ENCODE results near the gene OLFML2B.

Gene OLFML2B

DNA sequence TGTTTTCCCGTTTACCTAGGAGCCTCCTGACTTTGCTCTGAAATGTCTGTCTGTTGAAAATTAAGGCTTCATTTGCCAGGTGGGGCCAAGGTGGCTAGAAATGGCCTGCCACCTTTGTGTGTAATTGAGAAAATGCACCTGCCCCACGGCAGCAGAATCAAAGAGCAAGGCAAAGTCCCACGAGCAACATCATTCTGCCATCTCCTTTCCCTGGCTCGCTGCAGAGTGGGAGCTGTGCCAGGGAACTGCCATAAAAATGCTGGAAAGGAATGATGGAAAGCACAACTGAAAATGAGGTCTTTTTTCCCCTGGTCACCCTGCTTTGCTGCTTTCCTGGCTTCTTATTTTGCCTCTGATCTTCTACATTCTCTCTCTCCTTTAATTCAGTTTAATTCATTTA, 5.5 kb upstream of the OLFML2B start:
- ChIA-PET CTCF (interaction anchor here (0.6 kb wide), 1 partner anchor 331 kb away, joined by 5 read pairs; no protein-coding TSS in a partner anchor), POLR2A (ENCODE audit: low non-redundant PET) (no interaction called here)
- no peak for DNase-seq (ENCODE audit: low spot score)
- no peak overlapping the region for H3K27ac ChIP-seq
- TF ChIP-seq, protein P1, sequence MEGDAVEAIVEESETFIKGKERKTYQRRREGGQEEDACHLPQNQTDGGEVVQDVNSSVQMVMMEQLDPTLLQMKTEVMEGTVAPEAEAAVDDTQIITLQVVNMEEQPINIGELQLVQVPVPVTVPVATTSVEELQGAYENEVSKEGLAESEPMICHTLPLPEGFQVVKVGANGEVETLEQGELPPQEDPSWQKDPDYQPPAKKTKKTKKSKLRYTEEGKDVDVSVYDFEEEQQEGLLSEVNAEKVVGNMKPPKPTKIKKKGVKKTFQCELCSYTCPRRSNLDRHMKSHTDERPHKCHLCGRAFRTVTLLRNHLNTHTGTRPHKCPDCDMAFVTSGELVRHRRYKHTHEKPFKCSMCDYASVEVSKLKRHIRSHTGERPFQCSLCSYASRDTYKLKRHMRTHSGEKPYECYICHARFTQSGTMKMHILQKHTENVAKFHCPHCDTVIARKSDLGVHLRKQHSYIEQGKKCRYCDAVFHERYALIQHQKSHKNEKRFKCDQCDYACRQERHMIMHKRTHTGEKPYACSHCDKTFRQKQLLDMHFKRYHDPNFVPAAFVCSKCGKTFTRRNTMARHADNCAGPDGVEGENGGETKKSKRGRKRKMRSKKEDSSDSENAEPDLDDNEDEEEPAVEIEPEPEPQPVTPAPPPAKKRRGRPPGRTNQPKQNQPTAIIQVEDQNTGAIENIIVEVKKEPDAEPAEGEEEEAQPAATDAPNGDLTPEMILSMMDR (conservative IDR thresholded peaks at IDR 0.05; ENCODE audit: low read depth) = no peak

DNA sequence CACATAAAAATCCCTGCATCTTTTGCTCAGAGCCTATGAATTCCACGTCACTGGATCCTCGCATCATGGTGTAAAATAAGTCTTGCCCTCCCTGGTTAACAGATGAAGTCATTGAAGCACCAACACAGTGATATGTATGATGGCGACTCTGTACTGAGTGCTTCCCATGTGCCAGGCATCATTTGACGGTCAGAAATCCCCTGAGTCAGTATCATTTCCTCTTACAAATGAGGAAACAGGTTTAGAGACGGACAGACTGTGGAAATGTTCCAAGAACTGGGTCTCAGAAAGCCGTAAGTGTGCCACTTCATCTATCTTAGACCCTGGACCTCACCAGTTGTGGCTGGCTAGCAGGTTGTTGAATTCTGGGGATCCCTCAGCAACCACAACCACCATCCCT, 5.1 kb upstream of the OLFML2B start:
- POLR2A ChIA-PET (ENCODE audit: low non-redundant PET) = no interaction called here
- no peak for DNase-seq (ENCODE audit: low spot score)

DNA sequence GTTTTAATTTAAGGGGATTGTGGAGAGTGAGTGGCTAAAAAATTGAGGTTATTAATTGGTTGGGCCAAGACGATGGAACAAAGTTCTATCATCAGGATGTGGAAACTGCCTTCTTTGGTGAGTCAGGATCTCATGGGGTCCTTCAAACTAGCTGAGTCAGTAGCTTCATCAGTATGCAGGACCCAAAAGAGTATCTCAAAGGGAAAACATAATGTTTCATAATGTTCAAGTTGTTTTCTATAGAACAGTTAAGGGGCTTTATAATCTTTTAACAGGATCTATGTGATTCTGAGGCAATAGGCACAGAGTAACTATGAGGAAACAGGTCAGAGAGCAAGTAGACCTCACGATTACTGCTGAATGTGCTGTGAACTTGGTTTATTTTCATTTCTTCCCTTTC, 3.2 kb upstream of the OLFML2B start:
- ChIA-PET CTCF (interaction anchor here (0.6 kb wide), 1 partner anchor 92 kb away, joined by 3 read pairs; no protein-coding TSS in a partner anchor), POLR2A (ENCODE audit: low non-redundant PET) (no interaction called here)
- TF ChIP-seq, protein P1 (conservative IDR thresholded peaks at IDR 0.05; ENCODE audit: low read depth) = no peak
- no peak for DNase-seq (ENCODE audit: low spot score)
- no peak overlapping the region for H3K27ac ChIP-seq

More for the DNA sequence above, 5.1 kb upstream of the OLFML2B start:
- CTCF ChIA-PET = interaction anchor here (0.6 kb wide), 1 partner anchor 331 kb away, joined by 5 read pairs; no protein-coding TSS in a partner anchor
- H3K27ac ChIP-seq = no peak overlapping the region
- TF ChIP-seq, protein P1 (conservative IDR thresholded peaks at IDR 0.05; ENCODE audit: low read depth) = no peak

DNA sequence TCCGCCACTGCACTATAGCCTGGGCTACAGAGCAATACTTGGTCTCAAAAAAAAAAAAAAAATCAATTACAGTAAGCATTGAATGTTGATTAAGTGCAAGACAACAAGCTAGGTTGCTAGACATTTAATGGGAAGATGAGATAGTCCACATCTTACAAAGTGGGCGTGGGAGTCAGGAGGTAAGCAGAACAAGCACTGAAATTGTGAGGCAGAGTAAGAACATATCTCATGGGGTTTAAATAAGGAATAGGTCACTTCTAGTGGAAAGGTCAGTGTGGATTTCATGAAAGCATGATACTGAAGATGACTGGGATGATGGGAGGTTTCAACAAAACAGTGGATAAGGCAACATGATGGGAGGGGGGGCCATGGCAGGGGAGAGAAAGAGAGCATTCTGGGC, 1.9 kb upstream of the OLFML2B start:
- DNase-seq (ENCODE audit: low spot score) = no peak
- POLR2A ChIA-PET (ENCODE audit: low non-redundant PET) = no interaction called here
- TF ChIP-seq, protein P1 (conservative IDR thresholded peaks at IDR 0.05; ENCODE audit: low read depth) = no peak
- CTCF ChIA-PET = interaction anchor here (0.6 kb wide), 1 partner anchor 161 kb away, joined by 4 read pairs; no protein-coding TSS in a partner anchor
- no peak overlapping the region for H3K27ac ChIP-seq

DNA sequence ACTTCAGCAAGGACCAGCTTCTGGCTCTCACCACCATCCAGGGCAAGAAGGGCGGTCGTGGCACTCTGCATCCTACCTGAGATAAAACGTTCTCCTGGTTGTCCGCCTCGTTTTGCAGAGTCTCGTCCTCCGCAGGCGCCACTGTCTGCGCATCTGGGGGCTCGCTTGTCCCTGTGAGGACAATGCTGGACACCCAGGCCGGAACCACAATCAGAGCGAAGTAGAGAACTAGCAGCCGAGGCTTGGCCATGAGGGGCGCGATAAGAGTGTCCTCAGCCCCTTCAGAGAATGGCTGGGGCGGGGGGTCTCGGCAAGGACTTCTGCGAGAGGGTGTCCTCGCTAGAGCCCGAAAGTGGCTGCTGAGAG, 505 bp downstream of the OLFML2B start:
- TF ChIP-seq, protein P1 (conservative IDR thresholded peaks at IDR 0.05; ENCODE audit: low read depth) = no peak
- DNase-seq (ENCODE audit: low spot score) = no peak
- no peak overlapping the region for H3K27ac ChIP-seq
- ChIA-PET CTCF (interaction anchor here (1.8 kb wide), 1 partner anchor 118 kb away, joined by 7 read pairs; no protein-coding TSS in a partner anchor), POLR2A (ENCODE audit: low non-redundant PET) (no interaction called here)

DNA sequence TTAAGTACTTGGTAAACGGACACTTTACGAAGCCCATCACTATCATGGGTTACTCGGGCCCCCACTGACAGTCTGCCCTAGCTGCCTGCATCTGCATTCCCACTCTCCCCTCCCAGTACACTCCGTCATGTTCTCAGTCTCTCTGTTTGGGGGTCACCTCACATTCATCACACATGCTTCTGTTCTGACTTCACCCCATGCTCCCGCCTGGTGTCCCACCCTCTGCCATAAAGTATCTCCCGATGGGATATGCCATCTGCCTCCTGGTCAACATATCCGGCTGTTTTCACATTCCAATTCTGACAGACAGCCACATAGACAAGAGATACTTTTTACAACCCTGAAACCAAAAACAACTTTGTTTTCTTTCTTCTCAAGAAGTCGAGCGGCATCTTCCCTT, 1.0 kb downstream of the OLFML2B start:
- no peak for DNase-seq (ENCODE audit: low spot score)
- no peak overlapping the region for H3K27ac ChIP-seq
- ChIA-PET CTCF (no interaction called here), POLR2A (ENCODE audit: low non-redundant PET) (no interaction called here)
- TF ChIP-seq, protein P1 (conservative IDR thresholded peaks at IDR 0.05; ENCODE audit: low read depth) = no peak
